ENCODE data around the gene SKAP1.

DNA sequence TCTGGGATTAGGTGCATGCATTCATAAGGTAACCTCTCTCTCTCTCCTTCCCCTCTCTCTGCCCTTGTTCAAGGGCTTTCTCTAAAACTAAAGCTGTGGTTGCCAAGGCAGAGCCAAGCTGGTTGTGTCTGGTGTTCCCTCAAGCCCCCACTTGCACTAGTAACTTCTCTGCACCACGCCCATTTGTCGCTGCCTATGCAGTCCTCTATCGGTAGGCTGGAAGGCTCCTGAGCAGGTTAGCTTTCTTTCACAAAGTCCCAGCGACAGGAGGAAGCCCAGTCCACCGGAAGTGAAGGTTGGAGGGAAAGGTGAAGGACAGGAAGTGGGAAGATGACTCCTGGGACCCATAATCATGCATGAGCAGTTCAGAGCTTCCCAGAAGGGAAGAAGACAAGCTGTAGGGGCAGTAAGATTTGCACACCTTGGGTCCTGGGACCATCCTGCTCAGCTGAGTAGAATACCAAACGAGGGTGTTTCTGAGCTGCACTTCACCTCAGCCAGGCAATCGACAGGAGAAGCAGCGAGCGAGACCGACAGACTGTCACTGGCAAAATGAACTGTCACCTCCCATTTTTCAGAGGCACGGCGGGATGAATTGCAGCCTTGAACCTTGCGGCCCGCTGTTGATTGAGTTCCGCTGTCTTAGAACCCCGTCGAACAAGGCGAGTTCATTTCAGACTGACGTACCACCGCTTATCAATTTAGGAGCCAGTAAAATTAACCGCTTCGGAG, 14.7 kb upstream of the SKAP1 start:
- TF ChIP-seq CTCF (IDR thresholded peaks at IDR 0.05 in 8 of 11, conservative IDR thresholded peaks at IDR 0.05 in 3 of 11): no peak
- no peak for TF ChIP-seq POLR2A (IDR thresholded peaks at IDR 0.05)
- no peak for TF ChIP-seq POLR2AphosphoS5 (IDR thresholded peaks at IDR 0.05)
